Endothelial cell of umbilical vein (primary cell): ENCODE measurements around the gene SYCP1. TPM values are rescaled to one million over a fixed set of nuclear protein-coding genes. Genes with fewer than 3 reads are reported as not detected.

ENCODE experiments used
- BruUV-seq: library from RNA; stranded (reverse); fragments of 400-500 nt; replicated peaks from 2 replicates; lab custom pipeline; 2021; lab: Mats Ljungman, UMichigan
- CTCF ChIA-PET: fragments of 300-600, 350-600 bp; sonication (Branson Sonifier 250); formaldehyde crosslinking; loops from one replicate; lab custom pipeline; 2021; ENCODE audit warnings: antibody characterized with exemption, inconsistent platforms; lab: Charles Lee
- POLR2A ChIA-PET: fragments of 300-600, 350-600 bp; sonication (Branson Sonifier 250); formaldehyde crosslinking; loops from one replicate; lab custom pipeline; 2021; ENCODE audit warnings: antibody characterized with exemption, inconsistent platforms; lab: Charles Lee
- DNase-seq: peaks from one replicate; pipeline ENCODE4 v3.0.0-alpha.2; 2011; ENCODE audit warnings: low read depth, low spot score
- FAIRE-seq: peaks from 2 replicates; lab custom pipeline; 2011; peaks lifted over from hg19 to GRCh38; lab: Jason Lieb, UNC
- H2AFZ ChIP-seq: 2 replicates; pipeline ENCODE4 v1.6.0; 2012; ENCODE audit warnings: low read depth, low read length, control low read depth, inconsistent platforms
- H3K27ac ChIP-seq: 2 replicates; pipeline ENCODE4 v1.5.1; 2011; ENCODE audit warnings: low read depth, mild to moderate bottlenecking, control low read depth, low read length, moderate library complexity; ENCODE audit not compliant: insufficient read depth
- H3K27me3 ChIP-seq, 2 experiments: 2 replicates each; pipeline versions ENCODE4 v1.6.0 to v1.6.1; 2011; ENCODE audit warnings: low read length in 2 of 2, mixed read lengths in 1 of 2; ENCODE audit not compliant: control insufficient read depth in 2 of 2, insufficient read depth in 2 of 2
- H3K36me3 ChIP-seq, 2 experiments: 2 replicates in 1 of 2; 3 replicates in 1 of 2; pipeline ENCODE4 v1.5.1; 2011; ENCODE audit warnings: low read length in 2 of 2, mild to moderate bottlenecking in 1 of 2, moderate library complexity in 1 of 2; ENCODE audit not compliant: control insufficient read depth in 2 of 2, insufficient read depth in 2 of 2; ENCODE audit errors: extremely low read depth in 1 of 2
- H3K4me1 ChIP-seq: 3 replicates; pipeline ENCODE4 v1.5.1; 2011; ENCODE audit warnings: mild to moderate bottlenecking, low read length; ENCODE audit not compliant: control insufficient read depth, insufficient read depth; ENCODE audit errors: extremely low read depth
- H3K4me2 ChIP-seq: 2 replicates; pipeline ENCODE4 v1.6.1; 2011; ENCODE audit warnings: low read length, control low read depth, mixed read lengths; ENCODE audit not compliant: insufficient read depth
- H3K4me3 ChIP-seq, 3 experiments: fragments of 200-600 bp in 1 of 3; sonication (generic), shearing (Covaris generic) in 1 of 3; replicated peaks in 1 of 3; 2 replicates each; pipeline ENCODE4 v1.5.1; 2011 to 2016; ENCODE audit warnings: control low read depth in 3 of 3, low read length in 3 of 3, mild to moderate bottlenecking in 2 of 3, inconsistent platforms in 1 of 3, low read depth in 1 of 3, moderate library complexity in 1 of 3; ENCODE audit not compliant: insufficient read depth in 1 of 3
- H3K79me2 ChIP-seq: 2 replicates; pipeline ENCODE4 v1.6.0; 2012; ENCODE audit warnings: low read length, inconsistent platforms; ENCODE audit not compliant: control insufficient read depth, insufficient read depth
- H3K9ac ChIP-seq: replicated peaks from 2 replicates; pipeline ENCODE3; 2011; ENCODE audit warnings: low read length, control low read depth; ENCODE audit not compliant: insufficient read depth; ENCODE audit errors: extremely low read depth
- H3K9me1 ChIP-seq: replicated peaks from 3 replicates; pipeline ENCODE4 v1.6.0; 2011; ENCODE audit warnings: mild to moderate bottlenecking, low read length; ENCODE audit not compliant: control insufficient read depth, insufficient read depth; ENCODE audit errors: extremely low read depth
- H3K9me3 ChIP-seq: replicated peaks from 2 replicates; pipeline ENCODE4 v1.5.1; 2012; ENCODE audit warnings: low read length, inconsistent platforms; ENCODE audit not compliant: control insufficient read depth, insufficient read depth
- H4K20me1 ChIP-seq: replicated peaks from 2 replicates; pipeline ENCODE3; 2011; ENCODE audit warnings: mild to moderate bottlenecking, low read length; ENCODE audit not compliant: control insufficient read depth, insufficient read depth; ENCODE audit errors: extremely low read depth
- CTCF ChIP-seq, 2 donors: IDR thresholded peaks; 1 replicate in 1 of 2; 2 replicates in 1 of 2; pipeline ENCODE4 v1.5.1; 2011; ENCODE audit warnings: low read length in 2 of 2, mild to moderate bottlenecking in 2 of 2, moderate library complexity in 2 of 2, control low read depth in 1 of 2, inconsistent platforms in 1 of 2, low read depth in 1 of 2; ENCODE audit not compliant: insufficient read depth in 1 of 2; ENCODE audit errors: extremely low read depth in 1 of 2
- EZH2 ChIP-seq: IDR thresholded peaks from 2 replicates; pipeline ENCODE4 v1.6.1; 2012; ENCODE audit warnings: borderline replicate concordance, low read depth, mild to moderate bottlenecking, moderate library complexity, low read length, inconsistent platforms; ENCODE audit not compliant: severe bottlenecking
- GATA2 ChIP-seq: IDR thresholded peaks from 2 replicates; pipeline ENCODE4 v1.7.0; 2011; ENCODE audit warnings: low read depth, mild to moderate bottlenecking, moderate library complexity, mixed read lengths, low read length; ENCODE audit not compliant: insufficient read length, insufficient read depth
- JUN ChIP-seq: IDR thresholded peaks from 2 replicates; pipeline ENCODE4 v1.6.1; 2011; ENCODE audit warnings: borderline replicate concordance, low read depth; ENCODE audit not compliant: insufficient read length, insufficient read depth
- MYC ChIP-seq: IDR thresholded peaks from one replicate; pipeline ENCODE4 v1.6.1; 2011; ENCODE audit warnings: mild to moderate bottlenecking, low read depth, low read length
- POLR2A ChIP-seq: IDR thresholded peaks from 2 replicates; pipeline ENCODE4 v1.6.1; 2012; ENCODE audit warnings: low read depth, mild to moderate bottlenecking, control low read depth, low read length
- POLR2AphosphoS5 ChIP-seq: IDR thresholded peaks from 2 replicates; pipeline ENCODE4 v1.6.1; 2012; ENCODE audit warnings: low read depth, mild to moderate bottlenecking, control low read depth, low read length, moderate library complexity; ENCODE audit not compliant: insufficient read depth
- dilution Hi-C: fragments of 300-500 bp; cut with MboI; formaldehyde crosslinking; loops from one replicate; pipeline ENCODE4 v1.15.0; 2019; ENCODE audit warnings: low sequenced_read_pairs; ENCODE audit not compliant: extremely low pct_ligation_motif_present
- intact Hi-C: fragments of 100-400 bp; cut with micrococcal nuclease; formaldehyde crosslinking; loops from one replicate; pipeline ENCODE4 v1.10.0; 2022
- polyA plus RNA-seq, 4 experiments: library from polyadenylated mRNA; depleted of rRNA in 3 of 4; stranded (reverse) in 3 of 4; unstranded in 1 of 4; fragments of >200 nt; gene quantifications; 2 replicates each; pipeline versions ENCODE4 v1.2.1 to v1.2.3, GENCODE V29; 2011 to 2012; ENCODE audit warnings: missing spikeins in 1 of 4
- total RNA-seq: library from RNA; stranded (reverse); gene quantifications from 2 replicates; pipeline ENCODE4 v1.2.3, GENCODE V29; 2021
- TF ChIP-seq, protein P1 (sequence below): IDR thresholded peaks from 2 replicates; pipeline ENCODE4 v1.6.1; 2011; ENCODE audit not compliant: insufficient read depth, insufficient read length

The SYCP1 gene
- total and polyA plus RNA-seq, 2 donors (not counting 3 experiments of a cell fraction or from before 2014, with no cell fraction given): not detected

GRCh38 chr1:114959423-114959822, 104.8 kb downstream of the SYCP1 start:
- Histone ChIP-seq H4K20me1 (no peaks in the 10 kb centered on the region), H3K4me2 (no peak overlapping the region), H3K4me3 (no peak overlapping the region), H3K9me1 (no peaks in the 10 kb centered on the region), H3K36me3 (no peaks in the 10 kb centered on the region), H2AFZ (no peak overlapping the region), H3K27ac (no peak overlapping the region), H3K4me1 (no peaks in the 10 kb centered on the region), H3K9ac (no peak overlapping the region), H3K27me3 (peaks cover 0 to 1% of the 10 kb centered on the region in 2 experiments), H3K79me2 (no peaks in the 10 kb centered on the region), H3K9me3 (no peaks in the 10 kb centered on the region)
- ChIA-PET POLR2A (no interaction called here), CTCF (no interaction called here)
- DNase-seq (no peak), FAIRE-seq (no peak)
- TF ChIP-seq MYC (no peak), GATA2 (no peak), CTCF (IDR thresholded peaks at IDR 0.05; ENCODE audit: extremely low read depth in 1 of 2, insufficient read depth in 1 of 2, low read depth in 1 of 2, low read length in 2 of 2) (no peak), JUN (no peak), POLR2A (no peak), EZH2 (no peak), POLR2AphosphoS5 (no peak)
- TF ChIP-seq, protein P1, sequence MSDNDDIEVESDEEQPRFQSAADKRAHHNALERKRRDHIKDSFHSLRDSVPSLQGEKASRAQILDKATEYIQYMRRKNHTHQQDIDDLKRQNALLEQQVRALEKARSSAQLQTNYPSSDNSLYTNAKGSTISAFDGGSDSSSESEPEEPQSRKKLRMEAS: no peak
- dilution Hi-C loops: no loop called here
- intact Hi-C loops: no loop called here
- BruUV-seq: no TSS peak
